ENCODE results near the gene ZNF135. TPM values are rescaled to one million over a fixed set of nuclear protein-coding genes. Genes with fewer than 3 reads are reported as not detected.
A peak's percentile ranks its signal among the peaks of the same experiment; 100 is the strongest.

The ZNF135 gene
- total and polyA plus RNA-seq, 9 donors, result 9.0 to 17.5 (median 13.9) TPM

GRCh38 chr19:58098682-58098998 is 39.6 kb downstream of the ZNF135 start:
- Histone ChIP-seq H3K27me3 (no peaks in the 10 kb centered on the region), H3K9me3 (no peaks in the 10 kb centered on the region), H3K4me1 (ENCODE audit: insufficient read depth) (peaks cover 6% of the 10 kb centered on the region), H3K4me3 (peak overlapping the region; percentile 86), H3K27ac (peak overlapping the region; percentile 78 to 86), H3K36me3 (no peaks in the 10 kb centered on the region)
- 8 to 13% (median 12%) methylated on average over 2 of the region's 2 CpGs for WGBS, 3 donors
- intact Hi-C loops (cut with DNase I), result no loop called here
- TF ChIP-seq POLR2A (IDR thresholded peaks at IDR 0.05) (no peak), EP300 (IDR thresholded peaks at IDR 0.05) (no peak)
- TF ChIP-seq, protein P1, sequence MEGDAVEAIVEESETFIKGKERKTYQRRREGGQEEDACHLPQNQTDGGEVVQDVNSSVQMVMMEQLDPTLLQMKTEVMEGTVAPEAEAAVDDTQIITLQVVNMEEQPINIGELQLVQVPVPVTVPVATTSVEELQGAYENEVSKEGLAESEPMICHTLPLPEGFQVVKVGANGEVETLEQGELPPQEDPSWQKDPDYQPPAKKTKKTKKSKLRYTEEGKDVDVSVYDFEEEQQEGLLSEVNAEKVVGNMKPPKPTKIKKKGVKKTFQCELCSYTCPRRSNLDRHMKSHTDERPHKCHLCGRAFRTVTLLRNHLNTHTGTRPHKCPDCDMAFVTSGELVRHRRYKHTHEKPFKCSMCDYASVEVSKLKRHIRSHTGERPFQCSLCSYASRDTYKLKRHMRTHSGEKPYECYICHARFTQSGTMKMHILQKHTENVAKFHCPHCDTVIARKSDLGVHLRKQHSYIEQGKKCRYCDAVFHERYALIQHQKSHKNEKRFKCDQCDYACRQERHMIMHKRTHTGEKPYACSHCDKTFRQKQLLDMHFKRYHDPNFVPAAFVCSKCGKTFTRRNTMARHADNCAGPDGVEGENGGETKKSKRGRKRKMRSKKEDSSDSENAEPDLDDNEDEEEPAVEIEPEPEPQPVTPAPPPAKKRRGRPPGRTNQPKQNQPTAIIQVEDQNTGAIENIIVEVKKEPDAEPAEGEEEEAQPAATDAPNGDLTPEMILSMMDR (IDR thresholded peaks at IDR 0.05), result no peak
- no peak for DNase-seq

DNA sequence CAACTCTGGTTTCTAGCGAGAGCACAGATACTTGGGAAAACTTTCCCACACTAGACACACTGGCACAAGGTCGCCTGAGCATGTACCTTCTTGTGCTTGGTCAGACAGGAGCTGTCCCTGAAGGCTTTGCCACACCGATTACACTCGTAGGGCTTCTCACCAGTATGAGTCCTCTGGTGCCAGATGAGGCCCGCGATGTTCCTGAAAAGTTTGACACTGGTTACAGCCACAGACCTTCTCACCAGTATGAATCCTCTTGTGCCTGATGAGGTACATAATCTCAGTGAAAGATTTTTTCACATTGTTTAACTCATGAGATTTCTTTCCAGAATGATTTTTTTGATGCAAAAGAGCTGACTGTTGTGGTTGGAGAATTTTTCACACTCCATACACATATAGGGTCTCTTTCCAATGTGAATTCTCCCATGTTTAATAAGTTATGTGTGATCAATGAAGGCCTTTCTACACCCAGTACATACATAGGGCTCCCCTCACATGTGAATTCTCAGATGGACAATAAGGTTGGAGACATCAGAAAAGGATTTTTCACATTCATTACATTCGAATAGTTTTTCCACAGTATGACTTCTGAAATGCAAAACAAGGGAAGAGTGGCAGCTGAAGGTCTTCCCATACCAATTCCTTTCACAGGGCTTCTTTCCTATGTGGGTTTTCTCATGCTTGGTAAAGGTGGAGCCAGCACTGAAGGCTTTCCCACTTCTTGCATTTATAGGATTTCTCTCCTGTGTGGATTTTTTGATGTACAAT is 48.9 kb downstream of the ZNF135 start:
- peaks cover 5 to 45% of the 10 kb centered on the region in 2 donors for H3K9me3 ChIP-seq
- H3K36me3 ChIP-seq, result no peaks in the 10 kb centered on the region
- WGBS, 3 donors, result 79 to 88% (median 83%) methylated on average over 7 of the region's 7 CpGs
- intact Hi-C loops (cut with DNase I), result no loop called here
- no peaks in the 10 kb centered on the region for H3K27me3 ChIP-seq
- no peak overlapping the region for H3K27ac ChIP-seq
- no peak for DNase-seq
- TF ChIP-seq POLR2A (IDR thresholded peaks at IDR 0.05) (no peak), EP300 (IDR thresholded peaks at IDR 0.05) (no peak)
- TF ChIP-seq, protein P1 (IDR thresholded peaks at IDR 0.05), result no peak
- no peaks in the 10 kb centered on the region for H3K4me1 ChIP-seq (ENCODE audit: insufficient read depth)
- H3K4me3 ChIP-seq, result no peak overlapping the region

DNA sequence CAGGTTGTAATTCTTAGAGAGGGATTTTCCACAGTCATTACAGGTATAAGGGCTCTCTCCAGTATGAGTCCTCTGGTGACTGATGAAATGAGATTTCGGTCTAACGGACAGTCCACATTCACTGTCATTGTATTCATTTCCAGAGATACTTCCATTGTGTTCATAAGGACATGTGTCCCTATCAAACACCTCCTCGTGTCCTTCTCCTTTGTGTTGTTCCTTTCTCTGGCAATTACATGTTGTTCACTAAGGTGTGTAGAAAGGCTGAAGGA is 49.4 kb downstream of the ZNF135 start:
- 90 to 97% (median 96%) methylated on average over 3 of the region's 3 CpGs for WGBS, 3 donors
- intact Hi-C loops (cut with DNase I), result no loop called here
- H3K4me3 ChIP-seq, result no peak overlapping the region

DNA sequence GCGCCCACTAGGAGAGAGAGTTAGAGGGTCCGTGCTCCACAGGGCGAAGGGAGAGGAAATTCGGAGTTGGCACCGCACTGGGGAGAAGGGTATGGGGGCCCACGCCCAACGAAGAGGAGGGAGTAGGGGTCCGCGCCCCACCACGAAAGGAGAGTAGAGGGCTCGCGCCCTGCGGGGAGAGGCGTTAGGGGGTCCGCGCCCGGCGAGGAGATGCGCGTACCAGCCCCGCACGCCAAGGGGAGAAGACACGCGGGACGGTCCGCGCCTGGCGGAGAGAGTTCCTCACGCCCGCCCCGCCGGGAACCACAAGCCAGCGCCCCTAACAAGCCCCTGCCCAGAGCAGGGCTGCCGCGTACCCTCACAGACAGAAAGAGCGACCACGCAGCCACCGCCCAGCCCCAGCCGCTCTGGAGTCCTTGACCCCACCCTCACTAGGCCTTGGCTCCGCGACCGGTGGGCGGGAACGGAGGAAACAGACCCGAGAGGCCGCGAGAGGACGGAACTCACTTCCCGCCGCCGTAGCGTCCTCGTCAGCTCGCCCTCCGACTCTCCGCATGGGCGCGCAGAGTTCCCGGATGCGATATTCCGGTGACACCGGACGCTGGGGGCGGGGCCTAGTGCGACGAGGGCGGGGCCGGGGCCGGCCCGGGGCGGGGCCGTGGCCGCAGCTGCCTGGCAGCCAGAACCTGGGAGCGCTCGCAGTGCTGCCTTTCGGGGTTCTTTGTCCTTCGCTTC is 58.9 kb downstream of the ZNF135 start:
- H3K9me3 ChIP-seq, result peaks cover 0 to 51% of the 10 kb centered on the region in 2 donors
- peak in 3 of 5 donors; percentile 15 to 31 (median 19) for DNase-seq
- TF ChIP-seq, protein P1 (IDR thresholded peaks at IDR 0.05), result no peak
- TF ChIP-seq EP300 (IDR thresholded peaks at IDR 0.05) (no peak), POLR2A (IDR thresholded peaks at IDR 0.05) (no peak)
- 1 to 3% (median 2%) methylated on average over 66 to 77 of the region's 77 CpGs for WGBS, 3 donors
- H3K27ac ChIP-seq, result no peak overlapping the region
- H3K4me1 ChIP-seq (ENCODE audit: insufficient read depth), result no peaks in the 10 kb centered on the region
- intact Hi-C loops (cut with DNase I), result no loop called here
- no peaks in the 10 kb centered on the region for H3K36me3 ChIP-seq
- H3K27me3 ChIP-seq, result no peaks in the 10 kb centered on the region
- no peak overlapping the region for H3K4me3 ChIP-seq

More for the DNA sequence above, 49.4 kb downstream of the ZNF135 start:
- peaks cover 5 to 46% of the 10 kb centered on the region in 2 donors for H3K9me3 ChIP-seq
- no peaks in the 10 kb centered on the region for H3K36me3 ChIP-seq
- H3K27ac ChIP-seq, result no peak overlapping the region
- no peak for TF ChIP-seq POLR2A (IDR thresholded peaks at IDR 0.05)
- TF ChIP-seq, protein P1 (IDR thresholded peaks at IDR 0.05), result no peak
- TF ChIP-seq EP300 (IDR thresholded peaks at IDR 0.05), result no peak
- no peaks in the 10 kb centered on the region for H3K27me3 ChIP-seq
- no peak for DNase-seq
- no peaks in the 10 kb centered on the region for H3K4me1 ChIP-seq (ENCODE audit: insufficient read depth)
